Epithelial cell of proximal tubule (primary cell): ENCODE data around the gene PTPN11. TPM values are rescaled to one million over a fixed set of nuclear protein-coding genes. Genes with fewer than 3 reads are reported as not detected.

Experiments
- DNase-seq: peaks from one replicate; pipeline ENCODE4 v3.0.0-alpha.2; 2011; ENCODE audit warnings: low read depth
- H3K4me3 ChIP-seq: 2 replicates; pipeline ENCODE4 v1.5.1; 2011; ENCODE audit warnings: low read depth, mild to moderate bottlenecking, low read length
- CTCF ChIP-seq: conservative IDR thresholded peaks from 2 replicates; pipeline ENCODE4 v1.5.1; 2012; ENCODE audit warnings: low read depth, mild to moderate bottlenecking, low read length
- total RNA-seq: library from RNA; depleted of rRNA; stranded (reverse); fragments of >200 nt; gene quantifications from 2 replicates; pipeline ENCODE4 v1.2.3, GENCODE V29; 2015

PTPN11 gene
- total RNA-seq, 1 donor from 2014 or later, result 80.5 TPM

- H3K4me3 ChIP-seq, result no peak overlapping the region
Measured at GRCh38 chr12:112524676-112525425, 106.1 kb downstream of the PTPN11 start.

GRCh38 chr12:112525426-112525809 lies 106.7 kb downstream of the PTPN11 start:
- no peak overlapping the region for H3K4me3 ChIP-seq
- DNase-seq, result no peak
- TF ChIP-seq CTCF, result no peak

More at GRCh38 chr12:112524676-112525425, 106.1 kb downstream of the PTPN11 start:
- no peak for DNase-seq
- peak; percentile 54 for TF ChIP-seq CTCF

- no peak for TF ChIP-seq CTCF
- H3K4me3 ChIP-seq, result no peak overlapping the region
- no peak for DNase-seq
Measured at GRCh38 chr12:112527082-112527481, 108.3 kb downstream of the PTPN11 start.

GRCh38 chr12:112527501-112527900 lies 108.8 kb downstream of the PTPN11 start:
- no peak for TF ChIP-seq CTCF
- H3K4me3 ChIP-seq, result no peak overlapping the region
- no peak for DNase-seq

- TF ChIP-seq CTCF, result no peak
- H3K4me3 ChIP-seq, result no peak overlapping the region
- no peak for DNase-seq
Measured at GRCh38 chr12:112528521-112528920, 109.8 kb downstream of the PTPN11 start.

GRCh38 chr12:112530941-112531340 lies 112.2 kb downstream of the PTPN11 start:
- no peak for DNase-seq
- TF ChIP-seq CTCF, result no peak

GRCh38 chr12:112532106-112532505 lies 113.4 kb downstream of the PTPN11 start:
- H3K4me3 ChIP-seq, result no peak overlapping the region
- TF ChIP-seq CTCF, result no peak
- DNase-seq, result no peak

More at GRCh38 chr12:112530941-112531340, 112.2 kb downstream of the PTPN11 start:
- H3K4me3 ChIP-seq, result no peak overlapping the region
